AG08396 (cell line): ENCODE data around the gene ARHGAP15.
"Not testable (repeated sequence)": the region's sequence is repeated elsewhere in the genome, so short reads cannot be mapped to it uniquely, and the experiment has no call there.

Source experiments
- DNase-seq: peaks from one replicate; pipeline ENCODE4 v3.0.0; 2012; ENCODE audit warnings: low spot score, mixed read lengths

The ARHGAP15 gene

DNA sequence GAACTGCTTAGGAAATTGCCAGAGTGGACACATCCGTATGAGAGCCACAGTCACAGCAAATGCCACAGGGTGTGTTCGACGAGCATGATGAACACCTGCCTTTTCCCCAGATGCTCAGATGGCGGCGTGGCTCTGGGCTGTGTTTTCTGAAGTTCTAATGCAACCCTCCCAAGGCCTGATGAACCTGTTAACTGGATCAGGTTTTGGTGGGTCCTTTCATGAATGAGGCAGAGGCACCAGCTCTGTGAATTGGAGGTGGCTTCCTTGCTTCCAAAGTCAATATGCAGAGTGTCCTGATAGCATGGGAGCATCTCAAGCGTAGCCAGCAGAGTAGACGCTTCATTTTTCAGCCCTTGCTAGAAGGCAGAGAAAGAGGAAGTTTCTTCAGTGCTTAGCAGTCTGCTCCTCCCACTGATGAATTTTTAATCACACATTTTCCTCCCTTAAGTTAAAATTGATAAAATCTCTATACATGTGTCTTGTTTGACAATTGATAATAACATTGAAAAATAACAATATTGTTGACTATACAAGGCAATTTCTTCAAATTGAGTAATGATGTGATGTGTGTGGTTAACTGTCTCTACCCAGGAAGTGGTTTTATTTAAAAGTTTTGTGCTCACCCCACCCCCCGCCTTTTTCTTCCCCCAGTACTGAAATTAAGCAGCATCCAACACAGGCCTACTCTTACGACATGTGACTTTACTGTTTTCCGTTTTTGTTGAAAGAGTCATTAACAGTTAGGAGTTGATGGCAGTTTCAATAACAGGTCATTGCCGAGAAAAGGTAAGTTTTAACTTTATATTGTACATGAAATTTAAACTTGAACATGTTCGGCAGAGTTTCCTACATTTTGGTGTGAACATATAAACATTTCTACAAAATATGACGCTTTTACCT is at the start of gene ARHGAP15:
Gene ARHGAP15, plus strand, starts transcription at position 739 of the 900 bp plus-strand sequence.
- DNase-seq = no peak

- no peak for DNase-seq
Measured at GRCh38 chr2:143081616-143082015, 47.6 kb upstream of the ARHGAP15 start.

- DNase-seq = peak; percentile 45
Measured at GRCh38 chr2:143083636-143084035, 45.6 kb upstream of the ARHGAP15 start.

GRCh38 chr2:143084462-143084861 is 44.8 kb upstream of the ARHGAP15 start:
- no peak for DNase-seq

DNA sequence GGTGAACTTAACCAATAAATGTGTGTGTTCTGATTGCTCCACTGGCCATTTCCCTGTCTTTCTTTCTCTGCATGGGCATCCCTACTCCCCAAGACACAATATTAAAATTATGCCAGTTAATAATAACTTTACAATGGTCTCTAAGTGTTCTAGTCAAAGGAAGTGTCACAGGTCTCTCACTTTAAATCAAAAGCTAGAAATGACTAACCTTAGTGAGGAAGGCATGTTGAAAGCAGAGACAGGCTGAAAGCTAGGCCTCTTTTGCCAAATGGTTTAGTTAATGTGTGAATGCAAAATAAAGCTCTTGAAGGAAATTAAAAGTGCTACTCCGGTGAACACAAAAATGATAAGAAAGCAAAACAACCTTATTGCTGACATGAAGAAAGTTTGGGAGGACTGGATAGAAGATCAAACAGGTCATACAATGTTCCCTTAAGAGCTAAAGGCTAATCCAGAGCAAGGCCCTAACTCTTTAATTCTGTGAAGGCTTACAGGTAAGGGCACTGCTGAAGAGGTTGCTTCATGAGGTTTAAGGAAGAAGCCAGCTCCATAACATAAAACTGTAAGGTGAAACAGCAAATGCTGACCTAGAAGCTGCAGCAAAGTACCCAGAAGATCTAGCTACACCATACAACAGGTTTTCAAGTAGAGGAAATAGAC is 44.0 kb upstream of the ARHGAP15 start:
- DNase-seq = no peak

- no peak for DNase-seq
Measured at GRCh38 chr2:143087033-143087432, 42.2 kb upstream of the ARHGAP15 start.

GRCh38 chr2:143088388-143088787 is 40.8 kb upstream of the ARHGAP15 start:
- DNase-seq = no peak

DNA sequence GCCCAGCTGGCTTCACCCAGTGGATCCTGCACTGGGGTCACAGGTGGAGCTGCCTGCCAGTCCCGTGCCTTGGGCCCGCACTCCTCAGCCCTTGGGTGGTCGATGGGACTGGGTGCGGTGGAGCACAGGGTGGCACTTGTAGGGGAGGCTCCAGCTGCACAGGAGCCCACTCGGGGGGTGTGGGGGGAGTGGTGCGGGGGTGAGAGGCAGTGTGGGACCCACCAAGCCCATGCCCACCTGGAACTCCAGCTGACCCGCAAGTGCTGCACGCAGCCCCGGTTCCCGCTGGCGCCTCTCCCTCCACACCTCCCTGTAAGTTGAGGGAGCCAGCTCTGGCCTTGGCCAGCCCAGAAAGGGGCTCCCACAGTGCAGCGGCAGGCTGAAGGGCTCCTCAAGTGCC is 39.7 kb upstream of the ARHGAP15 start:
- DNase-seq = not testable (repeated sequence)

DNA sequence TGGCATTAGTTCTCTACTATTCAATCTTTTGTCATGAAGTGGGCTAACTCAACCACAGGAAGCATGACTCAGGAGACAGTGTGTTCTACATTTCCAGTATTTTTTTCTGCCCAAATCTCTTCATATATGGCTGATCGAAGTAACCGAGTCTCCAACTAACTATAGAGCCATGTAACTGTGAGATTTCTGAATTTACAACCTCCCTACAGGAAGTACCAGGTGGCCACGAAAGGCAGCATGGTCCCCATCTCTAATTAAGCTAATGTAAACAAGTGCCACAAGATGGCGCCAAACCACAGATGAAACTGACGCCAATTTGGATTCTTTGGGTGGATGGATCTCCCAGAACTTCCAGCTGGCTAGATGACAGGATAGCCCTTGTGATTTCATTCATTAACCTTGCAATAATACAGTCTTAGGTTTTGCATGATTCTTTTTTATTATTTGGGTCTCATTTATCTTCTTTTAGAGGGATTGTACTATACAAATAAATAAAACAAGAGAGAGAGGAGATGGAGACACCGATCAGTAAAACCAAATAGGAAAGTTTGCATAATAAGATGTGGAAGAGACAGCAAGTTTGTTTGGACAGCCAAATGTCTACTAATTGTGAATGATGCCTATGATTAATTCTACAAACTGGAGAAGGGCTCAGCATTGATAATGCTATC is 18.3 kb upstream of the ARHGAP15 start:
- DNase-seq = peak; percentile 31

DNA sequence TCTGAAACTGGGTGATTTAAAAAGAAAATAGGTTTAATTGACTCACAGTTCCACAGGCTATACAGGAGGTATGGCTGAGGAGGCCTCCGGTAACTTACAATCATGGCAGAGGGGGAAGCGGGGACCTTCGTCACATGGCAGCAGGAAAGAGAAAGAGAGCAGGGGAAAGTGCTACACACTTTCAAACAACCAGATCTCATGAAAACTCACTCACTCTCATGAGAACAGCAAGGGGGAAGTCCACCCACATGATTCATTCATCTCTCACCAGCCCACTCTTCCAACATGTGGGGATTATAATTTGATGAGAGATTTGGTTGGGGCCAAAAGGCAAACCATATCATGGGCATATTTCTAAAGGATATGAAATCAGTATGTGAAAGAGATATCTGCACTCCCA is 12.0 kb upstream of the ARHGAP15 start:
- no peak for DNase-seq

- no peak for DNase-seq
Measured at GRCh38 chr2:143121079-143121478, 8.1 kb upstream of the ARHGAP15 start.

GRCh38 chr2:143121957-143122356 is 7.3 kb upstream of the ARHGAP15 start:
- no peak for DNase-seq

GRCh38 chr2:143123911-143124310 is 5.3 kb upstream of the ARHGAP15 start:
- DNase-seq = no peak

- no peak for DNase-seq
Measured at GRCh38 chr2:143124445-143124844, 4.8 kb upstream of the ARHGAP15 start.

- no peak for DNase-seq
Measured at GRCh38 chr2:143125717-143126116, 3.5 kb upstream of the ARHGAP15 start.

- no peak for DNase-seq
Measured at GRCh38 chr2:143132355-143132754, 3.1 kb downstream of the ARHGAP15 start.

- DNase-seq = no peak
Measured at GRCh38 chr2:143133783-143134182, 4.6 kb downstream of the ARHGAP15 start.

DNA sequence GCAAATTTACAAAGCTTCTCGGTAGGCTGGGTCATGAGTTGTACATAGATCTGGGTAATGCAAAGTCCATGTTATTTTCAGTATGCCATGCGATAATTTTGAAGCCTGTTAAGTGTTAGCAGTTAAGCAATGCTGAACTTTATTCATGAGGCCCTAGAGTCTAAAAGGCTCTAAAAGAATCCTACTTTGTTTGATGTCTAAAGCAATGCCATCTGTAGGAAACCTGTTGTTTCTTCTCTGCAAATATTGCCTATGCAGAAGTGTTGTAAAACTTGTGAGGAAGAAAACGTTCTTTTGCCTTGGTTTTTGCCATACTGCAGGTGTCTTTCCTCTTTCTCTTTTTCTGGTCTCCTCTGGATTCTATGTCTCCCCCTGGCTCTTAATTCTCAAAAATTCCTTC is 9.1 kb downstream of the ARHGAP15 start:
- no peak for DNase-seq

DNA sequence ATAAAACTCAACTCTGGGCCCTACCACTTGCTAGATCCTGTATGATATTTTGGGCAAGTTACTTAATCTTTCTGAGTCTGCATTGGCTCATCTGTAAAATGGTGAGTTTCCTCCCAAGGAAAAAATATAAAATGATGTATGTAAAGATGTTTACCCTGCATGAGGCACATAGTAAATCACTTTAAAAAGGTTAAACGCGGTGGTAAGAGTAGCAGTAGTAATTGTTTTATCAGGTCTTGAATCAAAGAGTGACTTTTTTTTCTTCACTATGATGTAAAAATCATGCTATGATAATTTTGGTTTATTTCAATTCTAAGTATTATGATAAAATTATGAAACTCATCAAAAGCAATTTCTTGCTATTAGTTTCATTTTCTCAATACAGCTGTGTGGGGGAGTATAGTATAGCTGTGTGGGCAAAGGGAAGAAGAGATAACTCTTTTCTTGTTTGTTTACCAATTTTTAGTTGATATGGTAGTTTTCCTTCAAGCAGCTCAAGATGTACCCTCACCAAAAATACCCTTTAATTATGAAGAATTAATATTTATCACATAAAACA is 10.7 kb downstream of the ARHGAP15 start:
- no peak for DNase-seq

GRCh38 chr2:143140864-143141661 is 11.8 kb downstream of the ARHGAP15 start:
- no peak for DNase-seq

DNA sequence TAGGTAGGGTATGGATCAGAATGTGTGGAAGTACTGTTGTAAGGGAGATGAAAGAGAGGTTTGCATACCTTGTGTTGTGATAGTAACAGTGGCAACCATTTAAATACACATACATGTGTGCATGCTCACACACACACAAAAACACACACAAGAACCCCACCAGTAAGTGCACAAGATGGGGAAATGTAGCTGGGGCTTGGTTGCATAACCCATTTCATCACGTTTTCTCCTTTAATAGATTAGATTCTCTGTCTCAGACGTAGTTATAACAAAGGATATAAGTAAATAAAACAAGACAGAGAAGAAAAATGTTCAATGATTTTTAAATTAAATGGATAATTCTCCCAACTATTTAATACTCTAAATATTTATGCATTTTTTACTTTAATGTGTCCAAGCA is 13.4 kb downstream of the ARHGAP15 start:
- DNase-seq = no peak
